NCI-H460 (cell line): ENCODE results near the gene TOMM40L. TPM values are rescaled to one million over a fixed set of nuclear protein-coding genes. Genes with fewer than 3 reads are reported as not detected.
"Not testable (repeated sequence)": the region's sequence is repeated elsewhere in the genome, so short reads cannot be mapped to it uniquely, and the experiment has no call there.

Experiments
- DNase-seq: peaks from one replicate; pipeline ENCODE4 v3.0.0-alpha.2; 2016; ENCODE audit warnings: low read depth; ENCODE audit errors: extremely low read depth
- total RNA-seq: library from RNA; depleted of rRNA; stranded (reverse); fragments of >200 nt; shearing (Covaris generic); gene quantifications from 2 replicates; pipeline ENCODE4 v1.2.3, GENCODE V29; 2014

TOMM40L gene
- total RNA-seq, 1 experiment from 2014 or later, result 9.1 TPM

DNA sequence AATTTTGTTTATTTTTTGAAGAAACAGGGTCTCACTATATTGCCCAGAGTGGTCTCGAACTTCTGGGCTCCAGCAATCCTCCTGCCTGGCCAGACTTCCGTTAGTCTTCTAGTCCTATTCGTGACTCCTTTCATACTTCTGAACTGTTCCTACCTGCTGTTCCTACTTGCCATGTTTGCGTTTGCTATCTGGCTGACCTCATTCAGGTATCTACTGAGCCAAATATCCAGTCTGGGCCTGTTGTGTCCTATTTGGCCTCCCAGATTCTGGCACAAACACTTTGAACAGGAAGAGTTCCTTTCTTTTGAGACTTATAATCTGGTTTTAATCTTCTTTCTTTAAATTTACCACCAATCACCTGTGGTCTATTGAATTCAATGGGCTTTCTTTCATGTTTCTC lies 19.0 kb downstream of the TOMM40L start:
- DNase-seq, result no peak

GRCh38 chr1:161250100-161250499 lies 24.2 kb downstream of the TOMM40L start:
- not testable (repeated sequence) for DNase-seq

DNA sequence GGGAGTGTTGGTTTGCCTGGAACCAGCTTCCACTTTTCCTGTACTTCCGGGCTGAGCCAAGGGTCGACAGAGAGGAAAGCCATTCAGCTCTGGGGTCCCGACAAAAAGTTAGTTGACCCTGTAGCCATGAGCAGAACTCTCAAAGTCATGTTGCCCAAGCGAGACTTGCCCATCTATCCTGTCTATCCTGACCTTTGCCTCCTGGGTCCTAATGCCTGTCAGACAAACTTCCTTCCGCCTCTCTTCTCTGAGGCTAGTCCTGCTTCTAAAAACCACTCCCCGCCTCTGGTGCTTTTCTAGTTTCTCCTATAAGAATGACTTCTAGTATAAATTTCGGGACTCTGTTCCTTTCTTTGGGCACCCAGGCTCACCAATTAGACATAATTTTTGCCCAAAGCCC lies 25.0 kb downstream of the TOMM40L start:
- DNase-seq, result no peak

- DNase-seq, result no peak
Observed at GRCh38 chr1:161251579-161251978, 25.7 kb downstream of the TOMM40L start.

DNA sequence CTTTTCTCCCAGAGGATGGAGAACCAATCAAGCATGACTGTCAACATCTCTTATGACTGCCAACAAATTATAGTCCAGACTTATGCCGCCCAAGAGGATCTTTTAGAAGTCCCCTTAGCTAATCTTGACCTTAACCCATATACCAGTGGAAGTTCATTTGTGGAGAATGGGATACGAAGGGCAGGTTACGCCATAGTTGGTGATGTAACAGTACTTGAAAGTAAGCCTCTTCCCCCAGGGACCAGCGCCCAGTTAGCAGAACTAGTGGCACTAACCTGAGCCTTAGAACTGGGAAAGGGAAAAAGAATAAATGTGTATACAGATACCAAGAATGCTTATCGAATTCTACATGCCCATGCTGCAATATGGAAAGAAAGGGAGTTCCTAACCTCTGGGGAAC lies 29.4 kb downstream of the TOMM40L start:
- not testable (repeated sequence) for DNase-seq

- not testable (repeated sequence) for DNase-seq
Observed at GRCh38 chr1:161255955-161256520, 30.2 kb downstream of the TOMM40L start.

DNA sequence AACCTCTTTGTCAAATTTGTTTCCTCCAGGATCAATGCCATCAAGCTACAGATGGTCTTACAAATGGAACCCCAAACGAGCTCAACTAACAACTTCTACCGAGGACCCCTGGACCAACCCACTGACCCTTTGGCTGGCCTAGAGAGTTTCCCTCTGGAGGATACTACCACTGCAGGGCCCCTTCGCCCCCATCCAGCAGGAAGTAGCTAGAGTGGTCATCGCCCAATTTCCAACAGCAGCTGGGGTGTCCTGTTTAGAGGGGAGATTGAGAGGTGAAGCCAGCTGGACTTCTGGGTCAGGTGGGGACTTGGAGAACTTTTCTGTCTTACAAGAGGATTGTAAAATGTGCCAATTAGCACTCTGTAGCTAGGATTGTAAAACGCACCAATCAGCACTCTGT lies 31.2 kb downstream of the TOMM40L start:
- DNase-seq, result not testable (repeated sequence)

- no peak for DNase-seq
Observed at GRCh38 chr1:161258439-161259344, 32.8 kb downstream of the TOMM40L start, which contains the start of gene PCP4L1. TSS of gene PCP4L1 (plus strand) at chr1:161258745. CDS start at chr1:161258975, 230 bp downstream.

- no peak for DNase-seq
Observed at GRCh38 chr1:161259345-161259702, 33.5 kb downstream of the TOMM40L start.

DNA sequence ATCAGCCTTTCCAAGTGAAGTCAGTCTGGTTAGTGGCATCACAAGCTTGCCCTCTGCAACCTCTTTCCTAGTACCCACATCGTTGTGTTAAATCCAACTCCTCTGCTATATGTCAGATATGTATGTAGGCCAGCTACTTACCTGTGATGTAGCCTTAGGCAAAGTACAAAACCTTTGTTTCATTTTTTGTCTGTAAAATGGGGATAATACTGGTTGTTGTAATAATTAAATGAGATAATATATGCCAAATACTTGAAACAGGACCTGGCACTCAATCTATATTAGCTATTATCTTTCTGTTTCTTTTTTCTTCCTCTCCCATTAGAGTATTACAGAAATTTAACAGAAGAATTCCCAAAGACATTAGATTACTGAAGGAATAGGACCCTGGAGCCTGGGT lies 33.9 kb downstream of the TOMM40L start:
- no peak for DNase-seq

DNA sequence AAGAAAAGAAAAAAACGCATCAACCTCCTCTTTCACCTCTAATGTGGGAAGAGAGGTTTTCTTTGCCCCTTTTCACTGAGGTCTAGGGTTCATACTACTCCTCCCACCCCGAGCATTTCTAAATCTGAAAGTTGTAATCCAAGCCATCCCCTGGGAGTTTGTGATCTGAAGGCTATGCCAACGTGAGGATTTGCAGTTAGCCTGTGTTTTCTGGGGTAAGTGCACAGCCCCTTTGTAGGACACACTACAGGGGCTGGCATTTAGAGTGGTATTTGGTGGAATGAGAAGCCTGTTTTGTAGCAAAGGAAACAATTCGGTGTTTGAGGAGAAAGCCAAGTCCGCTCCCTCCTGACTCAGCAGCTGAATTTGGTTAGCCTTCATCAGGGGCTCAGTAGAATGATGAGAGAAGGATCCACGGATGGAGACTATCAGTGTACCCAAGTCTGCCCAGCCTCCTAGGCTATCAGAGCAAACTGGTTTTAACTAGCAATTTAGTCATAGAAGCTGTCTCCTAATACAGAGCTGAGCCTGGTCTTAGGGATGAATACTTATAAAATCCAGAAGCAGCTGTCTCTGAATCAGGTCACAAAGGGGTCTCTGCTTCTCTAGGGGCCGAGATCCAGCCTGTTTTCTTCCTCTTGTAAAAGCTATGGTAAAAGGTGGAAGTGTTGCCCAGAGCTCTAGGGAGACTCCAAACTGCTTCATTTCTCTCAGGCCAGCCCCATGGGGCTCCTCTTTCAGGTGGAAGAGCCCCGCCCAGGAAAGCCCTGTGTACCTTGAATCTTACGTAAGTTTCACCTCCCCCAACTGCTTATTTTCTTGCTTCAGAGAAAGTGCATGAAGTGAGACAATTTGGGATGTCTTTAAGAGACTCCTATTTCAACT lies 34.8 kb downstream of the TOMM40L start:
- DNase-seq, result no peak

DNA sequence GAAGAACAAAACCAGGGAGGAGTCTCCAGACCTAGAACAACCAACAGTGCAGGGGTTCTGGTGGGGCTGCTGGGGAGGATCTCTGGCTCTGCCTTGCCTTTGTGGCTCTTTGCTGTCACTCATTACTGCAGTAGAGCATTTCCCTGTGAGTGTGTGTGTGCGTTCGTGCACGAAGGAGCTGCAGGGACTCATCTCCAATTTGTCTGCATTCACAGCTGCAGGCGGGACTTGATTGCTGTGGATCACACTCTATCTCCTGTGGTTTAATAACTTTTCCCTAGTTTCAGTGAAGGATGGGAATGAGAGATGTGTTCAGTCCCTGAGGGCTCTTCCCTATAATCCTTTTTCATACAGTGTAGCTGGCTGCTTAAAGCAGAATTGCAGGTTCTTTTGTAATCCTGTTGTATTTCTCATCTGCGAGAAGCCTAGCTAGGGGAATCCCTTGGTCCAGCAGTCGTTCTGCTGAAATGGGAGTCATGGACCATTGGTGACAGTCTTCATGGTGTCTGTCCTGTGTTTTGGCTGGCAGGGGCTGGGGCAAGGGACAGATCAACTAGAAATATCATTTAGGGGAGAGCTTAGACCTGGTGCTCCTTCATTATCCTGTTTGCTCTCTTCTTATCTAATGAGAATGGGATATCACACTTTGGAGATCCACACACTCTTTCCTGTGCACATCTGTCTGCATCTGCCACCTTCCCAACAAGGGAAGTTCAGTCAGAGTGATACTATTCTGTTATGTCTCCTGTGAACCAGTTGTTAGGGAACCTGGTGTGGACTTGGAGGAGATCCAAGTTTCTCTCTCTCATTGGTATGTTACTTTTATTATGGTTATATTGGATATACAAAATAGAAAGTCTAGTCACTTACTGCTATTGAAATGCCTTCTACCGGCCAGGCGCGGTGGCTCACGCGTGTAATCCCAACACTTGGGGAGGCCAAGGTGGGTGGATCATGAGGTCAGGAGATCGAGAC lies 35.7 kb downstream of the TOMM40L start:
- no peak for DNase-seq

GRCh38 chr1:161265305-161265704 lies 39.4 kb downstream of the TOMM40L start:
- DNase-seq, result no peak

GRCh38 chr1:161266202-161266601 lies 40.3 kb downstream of the TOMM40L start:
- no peak for DNase-seq

- DNase-seq, result no peak
Observed at GRCh38 chr1:161266836-161267235, 41.0 kb downstream of the TOMM40L start.

DNA sequence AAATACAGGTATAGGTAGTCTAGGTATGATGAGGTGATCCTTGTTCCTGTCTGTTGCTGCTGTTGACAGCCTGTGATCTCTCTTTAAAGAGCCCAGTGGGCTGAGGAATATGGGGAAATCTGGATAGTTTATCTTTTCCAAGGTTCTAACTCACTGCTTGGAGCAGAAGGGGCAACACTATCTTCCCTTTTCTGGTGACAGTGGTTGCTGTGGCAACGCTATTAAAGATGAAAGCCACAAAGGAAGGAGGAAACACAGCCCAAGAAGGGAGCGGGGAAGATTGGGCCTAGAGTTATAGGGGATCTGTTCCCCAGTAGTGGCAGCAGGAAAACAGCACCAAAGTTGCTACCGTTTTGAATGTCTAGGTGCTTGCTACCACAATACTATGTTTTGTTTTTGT lies 41.5 kb downstream of the TOMM40L start:
- no peak for DNase-seq

GRCh38 chr1:161273402-161273801 lies 47.5 kb downstream of the TOMM40L start:
- no peak for DNase-seq

DNA sequence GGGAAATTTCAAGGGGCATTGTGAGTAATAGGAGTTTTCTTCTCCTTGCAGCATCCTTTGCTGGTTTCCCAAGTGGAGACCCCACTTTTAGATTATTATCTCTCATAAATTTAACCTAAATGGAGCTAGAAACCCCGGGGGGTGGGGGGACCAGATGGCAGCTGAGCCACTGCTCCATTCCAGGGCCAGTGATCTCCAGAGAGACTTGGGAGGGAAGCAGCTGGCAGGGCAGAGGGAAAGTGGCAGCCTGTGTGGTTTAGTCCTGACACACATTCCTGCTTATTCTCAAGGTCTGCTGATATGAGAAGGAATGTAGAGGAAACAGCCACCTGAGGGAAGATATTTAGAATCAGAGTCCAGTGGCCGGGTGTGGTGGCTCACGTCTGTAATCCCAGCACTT lies 49.0 kb downstream of the TOMM40L start:
- no peak for DNase-seq
